NT2/D1 (cell line): ENCODE measurements around the gene RASSF6.

ENCODE experiments used
- SUZ12 ChIP-seq: IDR thresholded peaks from 2 replicates; pipeline ENCODE4 v1.6.1; 2011; ENCODE audit not compliant: insufficient read length, insufficient read depth; ENCODE audit errors: extremely low read depth
- YY1 ChIP-seq: IDR thresholded peaks from 2 replicates; pipeline ENCODE4 v1.6.1; 2011; ENCODE audit not compliant: insufficient read length, insufficient read depth
- ZNF274 ChIP-seq: IDR thresholded peaks from 2 replicates; pipeline ENCODE4 v1.6.1; 2011; ENCODE audit warnings: mild to moderate bottlenecking, low read depth, low read length

DNA sequence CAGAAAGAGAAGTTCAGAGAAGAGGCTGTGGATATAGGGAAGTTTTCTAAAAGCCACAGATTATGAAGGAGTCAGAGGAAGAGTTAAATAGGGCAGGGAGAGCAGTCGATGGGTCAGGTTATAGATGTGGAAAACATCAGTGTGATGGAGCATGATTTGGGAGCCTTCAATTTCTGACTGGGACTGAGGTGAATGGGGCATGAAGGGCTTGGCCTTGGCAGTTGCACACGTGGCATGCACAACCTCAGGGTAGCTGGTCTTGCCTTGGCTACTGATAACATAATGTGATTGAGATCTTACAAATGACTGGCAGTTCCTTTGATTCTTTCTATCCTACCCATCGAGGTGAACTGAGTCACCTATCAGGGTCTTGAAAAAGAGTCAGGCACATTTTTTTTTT is 79.0 kb downstream of the RASSF6 start:
- TF ChIP-seq ZNF274 (no peak), SUZ12 (no peak), YY1 (no peak)
